OCI-M1 (cell line): ENCODE data around the gene STAMBPL1.
"Not testable (repeated sequence)": the region's sequence is repeated elsewhere in the genome, so short reads cannot be mapped to it uniquely, and the experiment has no call there.

Experiments
- DNase-seq: peaks from one replicate; lab custom pipeline; 2025; lab: John Stamatoyannopoulos, UW

Gene STAMBPL1

GRCh38 chr10:88879534-88880281, at the start of gene STAMBPL1:
Gene STAMBPL1, plus strand, starts transcription at chr10:88880245. Its CDS starts 21,464 bp downstream, at chr10:88901709.
- DNase-seq = peak; percentile 71

- DNase-seq = peak; percentile 78
Measured at GRCh38 chr10:88830643-88831268, 49.3 kb upstream of the STAMBPL1 start.

- DNase-seq = no peak
Measured at GRCh38 chr10:88831709-88832108, 48.3 kb upstream of the STAMBPL1 start.

- DNase-seq = no peak
Measured at GRCh38 chr10:88832376-88832775, 47.7 kb upstream of the STAMBPL1 start.

GRCh38 chr10:88833156-88833555, 46.9 kb upstream of the STAMBPL1 start:
- DNase-seq = no peak

GRCh38 chr10:88833723-88834122, 46.3 kb upstream of the STAMBPL1 start:
- DNase-seq = peak; percentile 80

- peak; percentile 95 for DNase-seq
Measured at GRCh38 chr10:88835096-88835909, 44.7 kb upstream of the STAMBPL1 start.

GRCh38 chr10:88835910-88836221, 44.2 kb upstream of the STAMBPL1 start:
- DNase-seq = no peak

- DNase-seq = not testable (repeated sequence)
Measured at GRCh38 chr10:88837632-88838031, 42.4 kb upstream of the STAMBPL1 start.

- no peak for DNase-seq
Measured at GRCh38 chr10:88838766-88839350, 41.2 kb upstream of the STAMBPL1 start.

- no peak for DNase-seq
Measured at GRCh38 chr10:88840104-88840503, 39.9 kb upstream of the STAMBPL1 start.

GRCh38 chr10:88840881-88841280, 39.2 kb upstream of the STAMBPL1 start:
- peak; percentile 35 for DNase-seq

GRCh38 chr10:88841316-88842111, 38.5 kb upstream of the STAMBPL1 start:
- DNase-seq = peak; percentile 71

- DNase-seq = no peak
Measured at GRCh38 chr10:88843171-88843570, 36.9 kb upstream of the STAMBPL1 start.

- peak; percentile 64 for DNase-seq
Measured at GRCh38 chr10:88848499-88848898, 31.5 kb upstream of the STAMBPL1 start.

GRCh38 chr10:88849234-88849633, 30.8 kb upstream of the STAMBPL1 start:
- no peak for DNase-seq

GRCh38 chr10:88850712-88851111, 29.3 kb upstream of the STAMBPL1 start:
- DNase-seq = no peak

GRCh38 chr10:88851706-88852105, 28.3 kb upstream of the STAMBPL1 start, which contains the start of gene ANKRD22:
Gene ANKRD22, minus strand, starts transcription at chr10:88851844. Its CDS starts 237 bp downstream, at chr10:88851607.
- peak; percentile 88 for DNase-seq

GRCh38 chr10:88852327-88852726, 27.7 kb upstream of the STAMBPL1 start:
- DNase-seq = peak; percentile 43

- peak; percentile 73 for DNase-seq
Measured at GRCh38 chr10:88853155-88853881, 26.7 kb upstream of the STAMBPL1 start.

- DNase-seq = no peak
Measured at GRCh38 chr10:88854684-88855083, 25.4 kb upstream of the STAMBPL1 start.
